ENCODE measurements around the gene FRY.
A peak's percentile ranks its signal among the peaks of the same experiment; 100 is the strongest.

The FRY gene

DNA sequence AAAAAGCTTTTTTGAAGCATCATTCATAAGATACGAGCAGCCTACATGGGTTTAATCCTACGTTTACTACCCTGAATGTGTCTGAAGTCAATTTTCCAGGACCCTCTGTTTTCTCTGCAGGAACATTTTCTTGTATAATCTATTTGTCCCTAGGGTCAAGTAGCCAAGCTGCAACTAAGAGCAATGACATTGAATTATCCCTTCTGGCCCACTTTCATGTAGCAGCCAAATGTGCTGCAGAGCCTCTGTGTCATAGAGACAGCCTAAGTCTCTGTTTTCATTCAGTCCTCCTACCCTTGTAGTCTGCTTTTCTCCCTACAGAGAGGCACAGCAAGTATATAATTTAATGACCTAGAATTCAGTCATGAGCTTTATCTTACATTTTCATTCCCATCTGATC is 201.5 kb downstream of the FRY start:
- H3K4me3 ChIP-seq (ENCODE audit: low read depth, low read length): no peak overlapping the region
- DNase-seq (ENCODE audit: low read depth): no peak

GRCh38 chr13:32234914-32235313 is 203.3 kb downstream of the FRY start:
- no peak overlapping the region for H3K4me3 ChIP-seq (ENCODE audit: low read depth, low read length)
- no peak for DNase-seq (ENCODE audit: low read depth)

GRCh38 chr13:32237681-32238080 is 206.1 kb downstream of the FRY start:
- H3K4me3 ChIP-seq (ENCODE audit: low read depth, low read length): no peak overlapping the region
- no peak for DNase-seq (ENCODE audit: low read depth)

DNA sequence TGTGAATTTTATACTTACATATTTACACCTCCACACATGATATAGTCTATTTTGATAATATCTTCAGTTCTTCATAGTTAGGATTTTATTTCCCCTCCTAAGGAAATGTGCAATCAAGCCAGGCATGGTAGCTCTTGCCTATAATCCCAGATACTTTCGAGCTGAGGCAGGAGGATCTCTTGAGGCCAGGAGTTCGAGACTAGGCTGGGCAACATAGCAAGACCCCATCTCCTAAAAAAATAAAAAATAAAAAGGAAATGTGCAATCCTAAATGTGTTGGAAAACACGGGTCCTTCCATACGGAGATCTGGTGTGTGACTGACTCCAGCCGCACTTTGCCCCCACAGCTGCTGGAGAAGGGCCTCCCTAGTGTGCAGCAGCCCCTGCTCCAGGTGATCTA is 212.1 kb downstream of the FRY start:
- H3K4me3 ChIP-seq (ENCODE audit: low read depth, low read length): no peak overlapping the region
- DNase-seq (ENCODE audit: low read depth): no peak

GRCh38 chr13:32245555-32245954 is 214.0 kb downstream of the FRY start:
- no peak overlapping the region for H3K4me3 ChIP-seq (ENCODE audit: low read depth, low read length)
- DNase-seq (ENCODE audit: low read depth): no peak

- DNase-seq (ENCODE audit: low read depth): peak; percentile 34
- no peak overlapping the region for H3K4me3 ChIP-seq (ENCODE audit: low read depth, low read length)
Observed at GRCh38 chr13:32246468-32246867, 214.9 kb downstream of the FRY start.

DNA sequence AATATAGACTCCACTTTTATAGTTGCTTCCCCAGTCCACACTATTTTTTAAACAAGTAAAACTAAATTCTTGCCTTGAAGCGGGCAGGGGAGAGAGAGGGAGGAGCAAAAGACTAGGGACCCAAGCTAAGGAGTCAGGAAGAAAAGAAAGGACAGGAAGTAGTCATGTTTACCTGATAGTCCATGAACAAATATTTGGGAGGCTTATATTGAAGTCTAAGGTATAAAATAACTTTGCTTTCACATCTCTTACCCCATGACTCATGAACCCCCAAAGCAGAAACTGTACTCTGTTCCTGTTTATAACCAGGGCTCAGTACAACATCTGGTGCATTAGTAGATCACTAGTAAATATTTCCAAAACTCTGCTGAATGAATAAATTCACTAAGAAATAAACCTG is 216.3 kb downstream of the FRY start:
- DNase-seq (ENCODE audit: low read depth): no peak
- no peak overlapping the region for H3K4me3 ChIP-seq (ENCODE audit: low read depth, low read length)

- no peak overlapping the region for H3K4me3 ChIP-seq (ENCODE audit: low read depth, low read length)
- DNase-seq (ENCODE audit: low read depth): no peak
Observed at GRCh38 chr13:32248801-32249200, 217.2 kb downstream of the FRY start.

GRCh38 chr13:32252812-32253438 is 221.4 kb downstream of the FRY start:
- no peak for DNase-seq (ENCODE audit: low read depth)
- H3K4me3 ChIP-seq (ENCODE audit: low read depth, low read length): no peak overlapping the region

DNA sequence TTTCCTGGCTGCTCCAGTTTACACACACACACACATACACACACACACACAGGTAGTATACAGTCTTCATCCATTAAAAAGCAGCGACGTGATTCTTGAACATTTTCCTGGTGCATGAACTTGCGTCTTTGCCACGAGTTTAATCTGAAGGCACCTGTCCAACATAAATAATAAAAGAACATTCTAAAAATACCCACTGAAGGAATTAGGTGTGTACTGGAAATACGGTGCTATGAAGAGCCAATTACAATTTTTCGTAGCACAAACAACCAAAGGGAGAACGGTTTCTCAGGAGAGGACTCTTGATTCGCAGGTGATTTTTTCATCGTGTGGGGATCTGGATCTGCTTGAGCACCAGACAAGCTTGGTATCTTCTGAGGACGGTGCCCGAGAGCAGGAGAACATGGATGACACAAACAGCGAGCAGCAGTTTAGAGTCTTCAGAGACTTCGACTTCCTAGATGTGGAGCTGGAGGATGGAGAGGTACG is 222.4 kb downstream of the FRY start:
- no peak overlapping the region for H3K4me3 ChIP-seq (ENCODE audit: low read depth, low read length)
- no peak for DNase-seq (ENCODE audit: low read depth)

- no peak overlapping the region for H3K4me3 ChIP-seq (ENCODE audit: low read depth, low read length)
Observed at GRCh38 chr13:32254416-32254815, 222.8 kb downstream of the FRY start.

GRCh38 chr13:32254916-32255723 is 223.5 kb downstream of the FRY start:
- no peak overlapping the region for H3K4me3 ChIP-seq (ENCODE audit: low read depth, low read length)
- DNase-seq (ENCODE audit: low read depth): no peak

More at GRCh38 chr13:32254416-32254815, 222.8 kb downstream of the FRY start:
- DNase-seq (ENCODE audit: low read depth): no peak

DNA sequence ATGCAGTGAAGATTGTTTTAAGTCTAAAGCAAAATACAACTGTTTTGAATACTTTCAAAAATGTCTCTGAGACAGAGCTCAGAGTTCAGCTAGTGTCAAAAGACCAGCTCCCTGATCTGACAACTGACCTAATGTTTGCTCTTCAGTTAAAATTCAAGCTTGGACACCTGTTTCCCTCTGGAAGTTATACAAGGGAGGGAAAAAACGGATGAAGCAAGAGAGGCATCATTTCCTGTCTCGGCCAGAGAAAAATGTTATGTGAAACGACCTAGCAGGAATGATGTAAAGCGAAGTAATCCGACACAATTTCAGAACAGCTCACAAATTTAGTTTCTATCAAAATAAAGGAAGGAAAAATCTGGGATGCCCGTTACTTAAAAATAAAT is 224.1 kb downstream of the FRY start:
- no peak overlapping the region for H3K4me3 ChIP-seq (ENCODE audit: low read depth, low read length)
- DNase-seq (ENCODE audit: low read depth): no peak

- H3K4me3 ChIP-seq (ENCODE audit: low read depth, low read length): no peak overlapping the region
- DNase-seq (ENCODE audit: low read depth): no peak
Observed at GRCh38 chr13:32256243-32256642, 224.7 kb downstream of the FRY start.

DNA sequence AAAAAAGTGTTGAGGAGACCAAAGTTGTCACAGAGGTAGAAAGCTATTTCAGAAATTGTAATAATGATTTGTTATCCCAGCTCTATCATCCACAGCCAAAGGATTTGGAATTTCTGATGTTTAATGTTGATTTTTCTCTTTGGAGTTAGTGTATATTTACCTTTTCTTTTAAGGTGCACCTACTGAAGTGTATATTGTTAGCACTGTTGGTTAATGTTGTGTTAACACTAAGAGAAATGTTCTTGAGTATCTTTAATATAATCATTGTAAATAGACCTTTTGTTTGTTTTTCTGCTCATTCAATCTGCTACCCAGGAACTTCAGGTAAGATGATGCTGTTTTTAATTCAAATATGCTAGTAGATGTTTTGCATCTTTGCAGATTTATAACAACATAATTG is 226.1 kb downstream of the FRY start:
- DNase-seq (ENCODE audit: low read depth): no peak
- no peak overlapping the region for H3K4me3 ChIP-seq (ENCODE audit: low read depth, low read length)

DNA sequence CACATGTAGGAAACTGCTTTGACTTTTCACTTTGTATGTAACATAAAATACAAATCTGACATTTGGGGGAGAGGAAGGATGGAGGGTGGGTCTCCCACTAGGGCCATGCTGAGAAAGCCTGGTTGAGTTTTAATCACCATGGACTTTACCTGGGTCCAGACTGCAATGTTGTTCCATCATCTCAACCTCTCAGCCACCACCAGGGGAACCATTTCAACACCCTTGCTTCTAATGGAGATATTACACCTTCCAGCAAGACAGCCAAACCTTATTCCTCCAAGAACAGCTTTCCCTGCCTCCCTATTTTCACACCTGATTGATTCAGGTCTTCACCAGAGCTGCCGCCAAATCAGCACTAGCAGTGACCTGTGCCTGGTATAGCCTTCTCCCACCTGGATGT is 227.5 kb downstream of the FRY start:
- DNase-seq (ENCODE audit: low read depth): no peak
- H3K4me3 ChIP-seq (ENCODE audit: low read depth, low read length): no peak overlapping the region

- no peak overlapping the region for H3K4me3 ChIP-seq (ENCODE audit: low read depth, low read length)
- peak; percentile 79 for DNase-seq (ENCODE audit: low read depth)
Observed at GRCh38 chr13:32261567-32261966, 230.0 kb downstream of the FRY start.

DNA sequence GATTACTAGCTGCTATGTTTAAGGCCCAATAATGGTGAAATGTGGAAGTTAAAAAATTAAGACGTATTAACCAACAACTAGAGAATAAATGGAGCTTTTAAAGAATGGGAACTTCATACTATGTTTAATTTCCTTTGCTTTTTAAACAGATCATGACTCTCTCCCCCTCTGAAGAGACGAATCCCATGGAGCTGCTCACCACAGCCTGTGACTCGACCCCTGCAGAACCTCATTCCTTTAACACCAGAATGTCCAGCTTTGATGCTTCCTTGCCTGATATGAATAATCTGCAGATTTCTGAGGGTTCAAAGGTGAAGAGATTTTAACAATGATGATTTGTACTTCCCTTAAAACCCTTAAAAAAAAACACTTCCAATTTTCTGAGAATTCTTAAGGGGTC is 230.6 kb downstream of the FRY start:
- no peak overlapping the region for H3K4me3 ChIP-seq (ENCODE audit: low read depth, low read length)
- no peak for DNase-seq (ENCODE audit: low read depth)

DNA sequence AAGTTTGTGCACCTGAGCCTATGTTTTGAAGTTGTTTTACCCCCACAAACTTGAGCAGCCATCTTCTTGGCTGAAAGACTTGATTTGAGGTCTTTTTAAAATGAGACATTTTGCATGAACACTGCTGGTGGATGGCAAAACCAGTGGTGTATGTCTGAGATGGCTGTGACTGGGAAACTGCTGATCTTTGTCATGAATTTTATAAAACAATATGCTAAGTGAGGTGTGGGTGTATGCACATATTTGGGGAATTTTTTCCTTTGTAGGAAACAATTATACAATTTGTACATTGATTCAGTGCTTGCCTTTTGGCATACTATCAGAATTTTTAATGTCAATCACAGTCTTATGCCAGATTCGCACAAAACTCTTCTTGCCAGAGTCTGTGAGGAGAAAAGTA is 231.0 kb downstream of the FRY start:
- H3K4me3 ChIP-seq (ENCODE audit: low read depth, low read length): no peak overlapping the region
- DNase-seq (ENCODE audit: low read depth): no peak

- no peak for DNase-seq (ENCODE audit: low read depth)
- no peak overlapping the region for H3K4me3 ChIP-seq (ENCODE audit: low read depth, low read length)
Observed at GRCh38 chr13:32264407-32264806, 232.8 kb downstream of the FRY start.

GRCh38 chr13:32265726-32266125 is 234.2 kb downstream of the FRY start:
- H3K4me3 ChIP-seq (ENCODE audit: low read depth, low read length): no peak overlapping the region
- no peak for DNase-seq (ENCODE audit: low read depth)

Data from skeletal muscle cell (primary cell).